Right lobe of liver (tissue), 6 donors: ENCODE measurements around the gene INPP5A. TPM values are rescaled to one million over a fixed set of nuclear protein-coding genes. Genes with fewer than 3 reads are reported as not detected.

Experiments
- ATAC-seq, 4 donors: fragments of 200-7000 bp; cut with Tn5 transposase; one replicate each; pipeline ENCODE4 v1.9.1; 2020; ENCODE audit warnings: mild to moderate bottlenecking in 4 of 4, moderate library complexity in 4 of 4
- DNase-seq, 3 donors: peaks; one replicate each; pipeline ENCODE4 v3.0.0-alpha.2; 2020
- H3K27ac ChIP-seq, 3 donors: fragments of 200-600 bp; one replicate each; pipeline ENCODE4 v1.8.0; 2022
- H3K27me3 ChIP-seq, 2 donors: fragments of 200-600 bp; one replicate each; pipeline ENCODE4 v1.8.0; 2022
- H3K36me3 ChIP-seq, 4 donors: fragments of 200-600 bp; sonication (generic) in 1 of 4; one replicate each; pipeline versions ENCODE4 v1.5.1 to v1.8.0; 2017 to 2022; ENCODE audit warnings: control low read depth in 1 of 4
- H3K4me1 ChIP-seq, 4 donors: fragments of 200-600 bp; sonication (generic) in 1 of 4; one replicate each; pipeline versions ENCODE4 v1.5.1 to v1.8.0; 2017 to 2022; ENCODE audit warnings: control low read depth in 1 of 4
- H3K4me3 ChIP-seq, 3 donors: fragments of 200-600 bp; one replicate each; pipeline ENCODE4 v1.8.0; 2022
- H3K9me3 ChIP-seq, 4 donors: fragments of 200-600 bp; sonication (generic) in 1 of 4; one replicate each; pipeline versions ENCODE4 v1.5.1 to v1.8.0; 2017 to 2022; ENCODE audit warnings: control low read depth in 1 of 4
- CTCF ChIP-seq, 4 donors: fragments of 200-600 bp in 3 of 4; fragments of 450-650 bp in 1 of 4; IDR thresholded peaks; one replicate each; pipeline versions ENCODE4 v1.5.1 to v1.8.0; 2016 to 2022; ENCODE audit warnings: antibody characterized with exemption in 4 of 4, mild to moderate bottlenecking in 2 of 4
- POLR2A ChIP-seq: fragments of 450-650 bp; IDR thresholded peaks from one replicate; pipeline ENCODE4 v1.6.1; 2017; ENCODE audit warnings: antibody characterized with exemption, mild to moderate bottlenecking
- WGBS: methylation state at CpG from one replicate; pipeline ENCODE4 v1.1.6; 2018; ENCODE audit warnings: low coverage, low lambda C conversion rate; ENCODE audit not compliant: insufficient coverage; ENCODE audit errors: missing lambda C conversion rate; 5-methylcytosine and 5-hydroxymethylcytosine counted together
- intact Hi-C, 2 donors: fragments of 100-400 bp; cut with DNase I; formaldehyde crosslinking; loops; one replicate each; pipeline versions ENCODE4 v1.11.2 to v1.14.1; 2022
- total RNA-seq, 6 experiments: library from RNA; depleted of rRNA in 2 of 6; stranded (reverse); fragments of >200 nt in 2 of 6; fragmentation: NEBNext Ultra II Directional in 3 of 6; extraction: Animal tissue kit (Norgen Biotek cat#: 25700) in 3 of 6; gene quantifications; one replicate each; pipeline versions ENCODE4 v1.1.0 to v1.2.4, GENCODE V29; 2016 to 2023
- donor health status: DM: no; HTN: yes; CAD: no.
- donor health status: DM: no; HTN: no; CAD: no.
- donor health status: DM: no; HTN: no; CAD: no.
- donor health status: DM: no; HTN: yes; CAD: no.
- donor health status: DM: no; HTN: yes; CAD: no.

The INPP5A gene
- total RNA-seq, 6 experiments from 2014 or later, result 12.5 to 24.6 (median 16.9) TPM

- intact Hi-C loops, result no loop called here
Measured at GRCh38 chr10:132610071-132610701, 72.6 kb downstream of the INPP5A start.

GRCh38 chr10:132611026-132611910 is 73.7 kb downstream of the INPP5A start:
- no peaks in the 10 kb centered on the region for H3K4me1 ChIP-seq

More at GRCh38 chr10:132610071-132610701, 72.6 kb downstream of the INPP5A start:
- no peaks in the 10 kb centered on the region for H3K9me3 ChIP-seq
- H3K4me3 ChIP-seq, result no peak overlapping the region
- H3K36me3 ChIP-seq, result no peaks in the 10 kb centered on the region
- no peaks in the 10 kb centered on the region for H3K27me3 ChIP-seq
- ATAC-seq, result no peak
- no peaks in the 10 kb centered on the region for H3K4me1 ChIP-seq
- H3K27ac ChIP-seq, result no peak overlapping the region
- DNase-seq, result peak; percentile 15 to 53 (median 36)
- TF ChIP-seq CTCF (IDR thresholded peaks at IDR 0.05) (no peak), POLR2A (no peak)
- WGBS, result 87% methylated on average over 4 of the region's 20 CpGs

GRCh38 chr10:132611986-132612385 is 74.4 kb downstream of the INPP5A start:
- Histone ChIP-seq H3K27me3 (no peaks in the 10 kb centered on the region), H3K4me3 (no peak overlapping the region), H3K27ac (no peak overlapping the region), H3K36me3 (no peaks in the 10 kb centered on the region), H3K4me1 (no peaks in the 10 kb centered on the region), H3K9me3 (no peaks in the 10 kb centered on the region)
- TF ChIP-seq CTCF (IDR thresholded peaks at IDR 0.05) (no peak), POLR2A (no peak)
- WGBS, result 60% methylated on average over 1 of the region's 3 CpGs
- ATAC-seq, result no peak
- no peak for DNase-seq
- intact Hi-C loops, result no loop called here

More at GRCh38 chr10:132611026-132611910, 73.7 kb downstream of the INPP5A start:
- Histone ChIP-seq H3K36me3 (no peaks in the 10 kb centered on the region), H3K27ac (no peak overlapping the region), H3K4me3 (no peak overlapping the region), H3K9me3 (no peaks in the 10 kb centered on the region), H3K27me3 (no peaks in the 10 kb centered on the region)
- 82% methylated on average over 4 of the region's 5 CpGs for WGBS
- no peak for ATAC-seq
- intact Hi-C loops, result no loop called here
- DNase-seq, result no peak
- TF ChIP-seq CTCF (IDR thresholded peaks at IDR 0.05), result no peak
- TF ChIP-seq POLR2A, result no peak

DNA sequence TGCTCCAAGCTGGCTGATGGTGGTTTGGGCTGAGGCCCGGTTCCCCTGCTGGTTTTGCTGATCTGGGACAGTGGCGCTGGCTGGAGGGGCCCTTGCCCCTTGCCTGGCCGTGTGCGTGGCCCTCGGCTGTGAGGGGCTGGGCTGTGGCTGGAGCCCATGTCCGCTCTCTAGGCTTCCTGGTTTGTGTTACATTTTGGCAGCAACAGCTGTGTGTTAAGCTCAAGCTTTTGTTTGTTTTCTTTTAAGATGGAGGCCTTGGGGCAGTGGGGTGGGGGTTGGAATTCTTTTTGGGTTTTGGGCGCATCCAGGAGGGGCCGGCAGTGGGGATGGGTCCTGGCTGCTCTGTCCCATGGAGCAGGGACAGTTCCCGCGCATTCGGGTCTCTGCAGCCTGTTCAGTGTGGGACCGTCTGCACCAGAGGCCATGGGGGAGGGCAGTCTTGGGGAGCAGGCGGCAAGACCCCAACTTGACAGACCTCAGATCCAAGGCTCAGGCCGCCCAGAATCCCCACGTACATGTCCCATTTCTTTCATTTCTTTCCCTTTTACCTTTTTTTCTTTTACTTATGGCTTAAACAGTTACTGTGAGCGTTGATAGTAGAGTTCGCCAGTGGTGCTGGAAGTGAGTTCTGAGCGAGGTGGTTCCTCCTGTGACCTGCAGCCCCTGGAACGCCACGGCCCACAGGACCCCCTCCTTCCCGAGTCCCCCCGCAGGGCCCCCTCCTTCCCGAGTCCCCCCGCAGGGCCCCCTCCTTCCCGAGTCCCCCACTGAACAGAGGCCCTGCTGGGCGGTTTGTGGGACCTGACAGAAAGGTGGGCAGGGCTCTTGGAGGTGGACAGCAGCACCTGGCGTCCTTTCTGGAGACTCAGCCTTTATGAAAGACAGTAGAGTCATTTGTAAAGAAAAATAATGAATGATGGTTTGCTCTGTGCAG is 75.3 kb downstream of the INPP5A start:
- intact Hi-C loops, result no loop called here
- Histone ChIP-seq H3K36me3 (no peaks in the 10 kb centered on the region), H3K4me1 (no peaks in the 10 kb centered on the region), H3K27me3 (no peaks in the 10 kb centered on the region), H3K4me3 (no peak overlapping the region), H3K9me3 (no peaks in the 10 kb centered on the region), H3K27ac (no peak overlapping the region)
- ATAC-seq (no peak), DNase-seq (peak in 1 of 3 donors; percentile 39)
- no peak for TF ChIP-seq CTCF (IDR thresholded peaks at IDR 0.05)
- no peak for TF ChIP-seq POLR2A
- WGBS, result 91% methylated on average over 10 of the region's 27 CpGs
